Measurements from ENCODE around the gene GRIK4.

DNA sequence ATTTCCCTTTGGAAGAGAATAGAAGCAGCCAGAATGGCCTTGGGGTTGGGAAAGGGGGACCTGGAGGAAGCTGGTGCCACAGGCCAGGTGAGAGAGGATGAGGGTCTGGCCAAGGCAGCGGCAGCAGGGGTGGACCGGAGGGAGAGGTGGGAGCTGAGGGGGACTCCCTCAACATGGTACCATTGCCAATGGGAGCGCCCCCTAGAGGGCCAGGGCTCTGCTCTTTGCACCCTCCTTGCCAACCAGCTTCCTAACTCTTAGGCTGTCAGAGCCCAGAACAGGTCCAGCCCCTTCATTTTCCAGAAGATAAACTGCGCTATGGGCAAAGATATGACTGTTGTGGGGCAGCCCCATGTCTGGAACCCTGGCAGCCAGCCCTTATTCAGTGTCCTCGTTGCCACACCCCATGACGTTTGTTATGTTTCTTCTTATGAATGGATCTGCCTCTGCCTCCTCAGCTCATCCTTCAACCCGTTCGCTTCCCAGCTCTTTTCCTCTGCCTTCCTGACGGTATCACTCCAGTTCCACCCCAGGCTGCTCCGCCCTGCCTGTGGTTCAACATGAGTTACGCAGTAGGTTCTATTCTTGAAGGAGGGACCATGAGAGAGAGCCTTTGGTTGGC is 185.2 kb downstream of the GRIK4 start:
- TF ChIP-seq, protein P1, sequence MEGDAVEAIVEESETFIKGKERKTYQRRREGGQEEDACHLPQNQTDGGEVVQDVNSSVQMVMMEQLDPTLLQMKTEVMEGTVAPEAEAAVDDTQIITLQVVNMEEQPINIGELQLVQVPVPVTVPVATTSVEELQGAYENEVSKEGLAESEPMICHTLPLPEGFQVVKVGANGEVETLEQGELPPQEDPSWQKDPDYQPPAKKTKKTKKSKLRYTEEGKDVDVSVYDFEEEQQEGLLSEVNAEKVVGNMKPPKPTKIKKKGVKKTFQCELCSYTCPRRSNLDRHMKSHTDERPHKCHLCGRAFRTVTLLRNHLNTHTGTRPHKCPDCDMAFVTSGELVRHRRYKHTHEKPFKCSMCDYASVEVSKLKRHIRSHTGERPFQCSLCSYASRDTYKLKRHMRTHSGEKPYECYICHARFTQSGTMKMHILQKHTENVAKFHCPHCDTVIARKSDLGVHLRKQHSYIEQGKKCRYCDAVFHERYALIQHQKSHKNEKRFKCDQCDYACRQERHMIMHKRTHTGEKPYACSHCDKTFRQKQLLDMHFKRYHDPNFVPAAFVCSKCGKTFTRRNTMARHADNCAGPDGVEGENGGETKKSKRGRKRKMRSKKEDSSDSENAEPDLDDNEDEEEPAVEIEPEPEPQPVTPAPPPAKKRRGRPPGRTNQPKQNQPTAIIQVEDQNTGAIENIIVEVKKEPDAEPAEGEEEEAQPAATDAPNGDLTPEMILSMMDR (IDR thresholded peaks at IDR 0.05; ENCODE audit: poor library complexity, severe bottlenecking), result peak; percentile 10
- TF ChIP-seq POLR2AphosphoS5 (IDR thresholded peaks at IDR 0.05), result no peak
- no peak for TF ChIP-seq EP300 (conservative IDR thresholded peaks at IDR 0.05; ENCODE audit: poor library complexity, severe bottlenecking)
- no peak for TF ChIP-seq SMC3 (conservative IDR thresholded peaks at IDR 0.05; ENCODE audit: poor library complexity)
- TF ChIP-seq, protein P2, sequence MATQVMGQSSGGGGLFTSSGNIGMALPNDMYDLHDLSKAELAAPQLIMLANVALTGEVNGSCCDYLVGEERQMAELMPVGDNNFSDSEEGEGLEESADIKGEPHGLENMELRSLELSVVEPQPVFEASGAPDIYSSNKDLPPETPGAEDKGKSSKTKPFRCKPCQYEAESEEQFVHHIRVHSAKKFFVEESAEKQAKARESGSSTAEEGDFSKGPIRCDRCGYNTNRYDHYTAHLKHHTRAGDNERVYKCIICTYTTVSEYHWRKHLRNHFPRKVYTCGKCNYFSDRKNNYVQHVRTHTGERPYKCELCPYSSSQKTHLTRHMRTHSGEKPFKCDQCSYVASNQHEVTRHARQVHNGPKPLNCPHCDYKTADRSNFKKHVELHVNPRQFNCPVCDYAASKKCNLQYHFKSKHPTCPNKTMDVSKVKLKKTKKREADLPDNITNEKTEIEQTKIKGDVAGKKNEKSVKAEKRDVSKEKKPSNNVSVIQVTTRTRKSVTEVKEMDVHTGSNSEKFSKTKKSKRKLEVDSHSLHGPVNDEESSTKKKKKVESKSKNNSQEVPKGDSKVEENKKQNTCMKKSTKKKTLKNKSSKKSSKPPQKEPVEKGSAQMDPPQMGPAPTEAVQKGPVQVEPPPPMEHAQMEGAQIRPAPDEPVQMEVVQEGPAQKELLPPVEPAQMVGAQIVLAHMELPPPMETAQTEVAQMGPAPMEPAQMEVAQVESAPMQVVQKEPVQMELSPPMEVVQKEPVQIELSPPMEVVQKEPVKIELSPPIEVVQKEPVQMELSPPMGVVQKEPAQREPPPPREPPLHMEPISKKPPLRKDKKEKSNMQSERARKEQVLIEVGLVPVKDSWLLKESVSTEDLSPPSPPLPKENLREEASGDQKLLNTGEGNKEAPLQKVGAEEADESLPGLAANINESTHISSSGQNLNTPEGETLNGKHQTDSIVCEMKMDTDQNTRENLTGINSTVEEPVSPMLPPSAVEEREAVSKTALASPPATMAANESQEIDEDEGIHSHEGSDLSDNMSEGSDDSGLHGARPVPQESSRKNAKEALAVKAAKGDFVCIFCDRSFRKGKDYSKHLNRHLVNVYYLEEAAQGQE (IDR thresholded peaks at IDR 0.05; ENCODE audit: borderline replicate concordance), result no peak
- no peak for TF ChIP-seq EZH2 (IDR thresholded peaks at IDR 0.05; ENCODE audit: borderline replicate concordance, insufficient read depth, low read length, poor library complexity, severe bottlenecking)
- TF ChIP-seq TAF1 (IDR thresholded peaks at IDR 0.05; ENCODE audit: low read depth), result no peak

All from neural cell (in vitro differentiated cells).